HG03469 (cell line): Measurements from ENCODE around the gene COQ8B.
"Not testable (repeated sequence)": the region's sequence is repeated elsewhere in the genome, so short reads cannot be mapped to it uniquely, and the experiment has no call there.

Experiments
- ATAC-seq: cut with Tn5 transposase; IDR thresholded peaks from one replicate; pipeline ENCODE4 v1.9.1; 2021; ENCODE audit warnings: mild to moderate bottlenecking, moderate library complexity, moderate number of reproducible peaks; ENCODE audit not compliant: unreplicated experiment

COQ8B gene

DNA sequence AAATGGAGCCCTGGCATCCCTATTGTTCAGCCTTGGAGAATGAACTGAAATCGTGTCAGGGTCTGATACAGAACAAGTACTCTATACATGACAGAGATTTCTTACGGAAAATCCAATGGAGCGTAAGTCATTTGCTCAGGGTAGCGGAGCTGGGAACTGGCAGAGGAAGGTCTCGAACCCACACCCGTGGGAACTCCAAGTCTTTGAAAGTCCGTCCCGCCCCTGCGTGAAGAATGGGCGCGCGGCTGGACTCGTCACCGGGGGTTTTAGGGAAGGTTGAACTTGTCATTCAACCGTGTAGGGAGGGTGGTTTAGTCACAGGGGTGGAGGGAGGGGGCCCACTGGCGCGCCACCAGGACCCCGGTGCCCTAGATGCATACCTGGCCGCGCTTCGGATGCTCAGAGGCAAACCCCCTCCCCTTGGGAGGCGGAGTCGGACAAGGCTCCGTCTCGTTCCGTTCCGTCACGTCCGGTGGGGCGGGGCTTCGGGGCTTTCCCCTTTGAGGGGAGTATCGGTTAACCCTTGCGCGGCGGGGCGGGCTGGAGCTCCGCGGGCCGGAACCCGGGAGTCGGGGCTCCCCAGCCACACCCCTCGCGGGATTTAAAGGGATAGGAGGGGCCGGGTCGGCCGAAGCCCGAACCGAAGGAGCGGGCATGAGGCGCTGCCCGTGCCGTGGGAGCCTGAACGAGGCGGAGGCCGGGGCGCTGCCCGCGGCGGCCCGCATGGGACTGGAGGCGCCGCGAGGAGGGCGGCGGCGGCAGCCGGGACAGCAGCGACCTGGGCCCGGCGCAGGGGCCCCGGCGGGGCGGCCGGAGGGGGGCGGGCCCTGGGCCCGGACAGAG, at the start of gene COQ8B, which contains the start of gene ITPKC:
COQ8B (minus strand) TSS at position 405 of the 843 bp plus-strand sequence. CDS start 2,254 bp downstream, outside the sequence.
ITPKC (plus strand) TSS at position 631 of the 843 bp plus-strand sequence; CDS start at position 655, 24 bp downstream.
- peak; percentile 44 for ATAC-seq

DNA sequence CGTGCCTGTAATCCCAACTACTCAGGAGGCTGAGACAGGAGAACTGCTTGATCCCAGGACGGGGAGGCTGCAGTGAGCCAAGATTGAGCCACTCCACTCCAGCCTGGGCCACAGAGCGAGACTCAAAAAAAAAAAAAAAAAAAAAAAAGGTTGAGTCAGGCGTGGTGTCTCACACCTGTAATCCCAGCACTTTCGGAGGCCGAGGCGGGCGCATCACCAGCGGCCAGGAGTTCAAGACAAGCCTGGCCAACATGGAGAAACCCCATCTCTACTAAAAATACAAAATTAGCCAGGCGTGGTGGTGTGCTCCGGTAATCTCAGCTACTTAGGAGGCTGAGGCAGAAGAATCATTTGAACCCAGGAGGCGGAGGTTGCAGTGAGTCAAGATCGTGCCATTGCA, 49.7 kb upstream of the COQ8B start:
- not testable (repeated sequence) for ATAC-seq

GRCh38 chr19:40763963-40764362, 47.3 kb upstream of the COQ8B start:
- no peak for ATAC-seq

DNA sequence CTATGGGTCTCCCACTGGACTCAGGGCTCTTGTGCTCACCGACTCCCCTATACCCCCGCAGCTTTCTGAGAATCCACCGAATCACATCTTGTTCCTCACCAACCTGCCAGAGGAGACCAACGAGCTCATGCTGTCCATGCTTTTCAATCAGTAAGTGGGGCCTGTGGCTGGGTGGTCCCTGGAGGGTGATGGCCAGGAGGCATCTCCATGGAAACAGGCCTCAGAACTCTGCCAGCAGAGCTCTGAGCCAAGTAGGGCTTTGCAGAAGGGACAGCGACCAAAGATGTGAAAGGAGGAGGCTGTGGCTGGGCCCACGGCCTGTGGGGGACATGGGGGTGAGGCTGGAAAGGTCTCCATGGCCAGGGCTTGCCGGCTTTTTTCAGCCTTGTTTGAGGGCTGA, 46.8 kb upstream of the COQ8B start:
- ATAC-seq: no peak

DNA sequence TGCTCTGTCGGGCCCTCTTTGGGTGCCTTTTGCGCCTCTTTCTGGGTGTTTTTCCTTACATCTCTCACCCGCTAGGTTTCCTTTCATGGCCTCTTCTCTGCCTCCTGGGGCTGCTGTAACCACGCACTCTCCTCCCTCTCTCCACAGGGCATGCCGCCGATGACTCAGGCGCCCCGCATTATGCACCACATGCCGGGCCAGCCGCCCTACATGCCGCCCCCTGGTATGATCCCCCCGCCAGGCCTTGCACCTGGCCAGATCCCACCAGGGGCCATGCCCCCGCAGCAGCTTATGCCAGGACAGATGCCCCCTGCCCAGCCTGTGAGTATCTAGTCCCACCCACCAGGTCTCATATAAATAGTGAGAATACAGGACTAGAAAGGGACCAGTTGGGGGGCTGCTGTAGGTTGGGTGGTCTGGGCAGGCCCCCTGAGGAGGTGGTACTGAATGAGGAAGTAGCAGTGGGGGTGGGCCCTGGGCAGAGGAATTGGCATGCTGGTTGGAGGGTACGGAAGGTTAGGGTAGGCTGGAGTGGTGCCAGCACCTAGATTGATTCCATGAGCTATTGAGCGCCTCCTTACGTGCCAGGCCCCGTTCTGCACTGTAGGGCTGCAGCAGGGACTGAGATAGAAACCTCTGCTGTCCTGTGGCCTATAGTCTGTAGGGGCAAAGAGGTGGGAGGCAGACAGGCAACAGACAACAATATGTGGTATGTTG, 46.2 kb upstream of the COQ8B start:
- no peak for ATAC-seq

DNA sequence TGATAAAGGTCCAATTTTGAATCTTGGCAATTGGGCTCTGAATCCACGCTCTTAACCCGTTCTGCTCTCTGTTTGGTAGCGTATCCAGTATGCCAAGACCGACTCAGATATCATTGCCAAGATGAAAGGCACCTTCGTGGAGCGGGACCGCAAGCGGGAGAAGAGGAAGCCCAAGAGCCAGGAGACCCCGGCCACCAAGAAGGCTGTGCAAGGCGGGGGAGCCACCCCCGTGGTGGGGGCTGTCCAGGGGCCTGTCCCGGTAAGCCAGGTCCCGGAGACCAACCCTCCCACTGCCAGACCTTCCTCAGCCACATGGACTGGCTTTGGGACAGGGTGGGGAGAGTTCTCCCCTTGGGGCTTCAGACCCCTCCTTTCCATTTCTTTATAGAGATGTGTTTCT, 42.7 kb upstream of the COQ8B start:
- ATAC-seq: no peak

- ATAC-seq: no peak
Measured at GRCh38 chr19:40758491-40758890, 41.8 kb upstream of the COQ8B start.

- no peak for ATAC-seq
Measured at GRCh38 chr19:40756502-40757110, 39.9 kb upstream of the COQ8B start.

- no peak for ATAC-seq
Measured at GRCh38 chr19:40755791-40756190, 39.1 kb upstream of the COQ8B start.

- no peak for ATAC-seq
Measured at GRCh38 chr19:40755248-40755624, 38.5 kb upstream of the COQ8B start.

- no peak for ATAC-seq
Measured at GRCh38 chr19:40754611-40755247, 38.0 kb upstream of the COQ8B start.

DNA sequence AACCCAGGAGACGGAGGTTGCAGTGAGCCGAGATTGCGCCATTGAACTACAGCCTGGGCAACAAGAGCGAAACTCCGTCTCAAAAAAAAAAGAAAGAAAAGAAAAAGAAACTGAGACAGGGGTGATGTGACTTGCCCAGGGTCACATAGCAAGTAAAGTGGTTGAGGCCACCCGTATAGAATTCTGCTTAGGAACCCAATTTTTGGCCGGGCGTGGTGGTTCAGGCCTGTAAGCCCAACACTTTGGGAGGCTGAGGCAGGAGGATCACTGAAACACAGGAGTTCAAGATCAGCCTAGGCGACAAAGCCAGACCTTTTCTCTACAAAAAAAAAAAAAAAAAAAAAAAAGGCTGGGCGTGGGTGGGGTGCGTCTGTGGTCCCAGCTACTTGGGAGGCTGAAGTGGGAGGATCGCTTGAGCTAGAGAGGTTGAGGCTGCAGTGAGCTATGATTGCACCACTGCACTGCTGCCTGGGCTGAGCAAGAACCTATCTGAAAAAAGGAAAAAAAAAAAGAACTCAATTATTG, 35.6 kb upstream of the COQ8B start:
- ATAC-seq: no peak

DNA sequence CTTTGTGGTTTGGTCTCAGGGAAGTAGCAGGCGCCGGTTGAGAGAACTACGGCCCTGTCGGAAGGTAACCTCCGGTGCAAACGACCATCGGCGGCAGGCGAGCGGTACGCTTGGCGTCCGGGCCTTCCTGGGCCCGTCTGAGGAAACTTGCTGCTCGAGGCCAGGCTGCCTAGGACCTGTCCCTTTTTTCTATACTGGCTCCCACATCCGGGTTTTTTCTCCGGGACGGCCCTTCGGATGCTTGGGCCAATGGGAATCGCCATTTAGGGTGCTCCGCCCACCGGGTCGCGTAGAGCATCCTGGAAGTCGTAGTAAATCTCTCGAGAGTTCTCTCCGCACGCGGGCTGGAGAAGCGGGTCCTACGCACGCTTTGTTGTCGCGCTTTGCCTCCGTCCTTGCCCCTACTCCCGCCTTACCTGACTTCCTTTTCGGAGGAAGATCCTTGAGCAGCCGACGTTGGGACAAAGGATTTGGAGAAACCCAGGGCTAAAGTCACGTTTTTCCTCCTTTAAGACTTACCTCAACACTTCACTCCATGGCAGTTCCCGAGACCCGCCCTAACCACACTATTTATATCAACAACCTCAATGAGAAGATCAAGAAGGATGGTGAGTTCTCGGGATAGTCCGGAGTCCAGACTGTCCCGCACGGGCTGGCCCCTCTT, 34.3 kb upstream of the COQ8B start, which contains the start of gene SNRPA:
SNRPA (plus strand) TSS at position 330 of the 664 bp plus-strand sequence; CDS start at position 536, 206 bp downstream.
- ATAC-seq: peak; percentile 38

GRCh38 chr19:40750058-40750873, 33.6 kb upstream of the COQ8B start, which contains the start of gene ACTMAP:
Gene ACTMAP (minus strand): TSS chr19:40750477. CDS start chr19:40749803, 674 bp downstream.
- ATAC-seq: peak; percentile 67

DNA sequence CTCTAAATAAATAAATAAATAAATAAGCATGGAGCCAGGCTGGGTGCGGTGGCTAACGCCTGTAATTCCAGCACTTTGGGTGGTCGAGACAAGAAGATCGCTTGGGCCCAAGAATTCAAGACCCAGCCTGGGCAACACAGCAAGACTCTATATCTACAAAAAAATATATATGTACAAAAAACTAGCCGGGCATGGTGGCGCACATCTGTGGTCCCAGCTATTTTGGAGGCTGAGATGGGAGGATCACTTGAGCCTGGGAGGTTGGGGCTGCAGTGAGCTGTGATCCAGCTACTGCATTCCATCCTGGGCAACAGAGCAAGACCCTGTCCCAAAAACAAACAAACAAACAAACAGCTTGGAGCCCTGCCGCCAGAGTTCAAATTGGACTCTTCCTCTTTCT, 30.9 kb upstream of the COQ8B start:
- no peak for ATAC-seq

- no peak for ATAC-seq
Measured at GRCh38 chr19:40745402-40745780, 28.7 kb upstream of the COQ8B start.

DNA sequence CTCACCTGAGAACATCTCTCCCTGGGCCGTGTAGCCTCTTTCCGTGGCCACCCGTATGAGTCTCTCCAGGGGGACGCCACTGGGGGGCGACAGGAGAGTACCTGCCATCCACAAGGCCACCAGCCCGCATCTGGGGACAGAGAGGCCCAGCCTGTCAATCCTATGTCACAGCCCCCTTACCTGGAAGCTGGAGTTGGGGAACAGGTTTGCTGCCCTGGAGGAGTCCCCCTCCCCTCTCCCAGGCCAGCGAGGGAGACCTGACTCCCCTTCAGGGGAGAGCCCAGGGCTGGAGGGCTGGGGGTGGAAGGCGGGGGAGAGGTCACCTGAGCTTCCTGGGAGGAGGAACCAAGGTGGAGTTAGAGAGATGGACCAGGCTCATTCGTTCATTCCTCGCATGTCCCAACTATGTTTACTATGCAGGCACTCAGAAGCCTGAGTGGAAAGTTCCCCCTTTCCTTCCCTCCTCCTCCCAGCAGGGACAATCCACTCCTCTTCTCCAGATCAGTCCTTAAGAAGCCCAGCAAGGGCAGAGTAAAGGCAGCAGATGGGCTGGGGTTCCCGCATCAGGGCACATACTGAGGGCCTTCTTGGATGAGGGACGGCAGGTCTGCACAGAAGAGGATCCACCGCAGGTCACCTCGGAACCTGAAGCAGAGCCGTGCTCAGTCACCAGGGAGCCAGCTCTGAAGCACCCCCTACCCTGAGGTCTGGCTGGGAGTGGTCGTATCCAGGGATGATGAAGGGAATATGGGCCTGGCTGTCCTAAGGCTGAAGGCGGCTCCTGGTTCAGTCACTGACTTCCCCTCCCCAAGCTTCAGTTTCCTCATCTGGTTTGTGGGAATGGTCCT, 28.1 kb upstream of the COQ8B start:
- no peak for ATAC-seq

DNA sequence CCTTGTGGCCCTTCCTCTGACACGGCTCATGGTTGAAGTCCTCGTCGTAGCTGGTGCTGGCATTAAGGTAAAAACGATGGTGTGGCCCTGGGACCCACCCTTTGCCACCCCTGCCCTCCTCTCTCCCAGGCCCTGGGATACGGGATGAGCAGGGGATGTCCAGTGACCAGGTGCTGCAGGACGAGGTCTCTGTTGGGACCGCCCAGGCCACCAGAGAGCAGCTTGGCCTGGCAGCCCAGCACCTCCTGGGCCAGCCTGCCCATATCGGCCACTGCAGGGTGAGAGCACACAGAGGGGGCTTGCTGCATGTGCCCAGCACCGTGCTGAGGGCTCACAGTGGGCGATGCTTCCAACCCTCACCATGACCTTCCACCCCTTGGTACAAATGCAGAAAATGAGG, 27.2 kb upstream of the COQ8B start:
- ATAC-seq: no peak
